Central memory CD8-positive, alpha-beta T cell (primary cell): ENCODE results near the gene MAP6D1.
A peak's percentile ranks its signal among the peaks of the same experiment; 100 is the strongest.

Source experiments
- ATAC-seq: fragments of 150-1000 bp; cut with Tn5 transposase; replicated peaks from 2 replicates; pipeline ENCODE4 v1.10.0; 2022; ENCODE audit warnings: mild to moderate bottlenecking, moderate FRiP score, moderate number of reproducible peaks; ENCODE audit not compliant: poor library complexity, severe bottlenecking; ENCODE audit errors: extremely low read depth
- DNase-seq, 2 donors: peaks; one replicate each; pipeline ENCODE4 v3.0.0; 2021; ENCODE audit warnings: low spot score in 2 of 2
- H3K27ac Mint-ChIP-seq: one replicate; pipeline ENCODE4 v1.8.0; 2022; ENCODE audit warnings: low read depth, mild to moderate bottlenecking, moderate library complexity, mixed read lengths
- H3K27me3 Mint-ChIP-seq: one replicate; pipeline ENCODE4 v1.8.0; 2022; ENCODE audit warnings: mixed read lengths
- H3K36me3 Mint-ChIP-seq: one replicate; pipeline ENCODE4 v1.8.0; 2022; ENCODE audit warnings: mild to moderate bottlenecking, moderate library complexity, mixed read lengths; ENCODE audit not compliant: insufficient read depth
- H3K4me1 Mint-ChIP-seq: one replicate; pipeline ENCODE4 v1.8.0; 2022; ENCODE audit warnings: mixed read lengths
- H3K4me3 Mint-ChIP-seq: one replicate; pipeline ENCODE4 v1.8.0; 2022; ENCODE audit warnings: mild to moderate bottlenecking, moderate library complexity, mixed read lengths
- H3K9me3 Mint-ChIP-seq: one replicate; pipeline ENCODE4 v1.8.0; 2022; ENCODE audit warnings: mixed read lengths

The MAP6D1 gene

DNA sequence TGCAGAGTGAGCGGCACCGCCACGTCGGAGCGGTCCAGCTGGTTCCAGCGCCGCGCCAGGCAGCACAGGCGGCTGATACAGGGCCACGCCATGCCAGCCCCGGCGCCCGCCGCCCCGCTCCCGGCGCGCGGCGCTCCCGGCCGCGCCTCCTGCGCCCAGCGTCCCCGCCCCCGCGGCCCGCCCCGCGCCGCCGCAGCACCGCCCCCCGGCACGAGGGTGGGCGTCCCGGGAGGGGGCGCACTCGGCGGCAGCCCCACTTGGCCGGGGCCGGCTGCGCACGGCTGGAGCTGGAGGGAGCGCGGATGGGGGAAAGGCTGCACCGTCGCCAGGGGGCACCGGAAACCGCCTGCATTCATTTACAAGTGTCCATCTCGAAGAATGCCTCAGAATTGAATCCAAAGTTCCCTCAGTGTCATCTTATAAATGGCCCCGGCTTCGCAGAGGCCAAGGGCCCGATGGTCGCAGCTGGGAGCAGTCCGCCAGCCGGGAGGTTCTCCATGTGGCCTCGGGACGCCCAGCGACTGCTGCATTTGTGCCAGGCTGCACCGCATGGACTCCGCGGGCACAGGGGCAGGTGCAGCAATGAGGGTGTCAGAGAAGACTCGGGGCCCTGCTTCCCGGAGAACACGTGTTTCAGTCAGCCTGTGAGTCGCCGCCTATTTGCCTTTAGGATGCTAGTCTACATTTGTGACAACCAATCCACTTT, at the start of gene MAP6D1:
Gene MAP6D1, minus strand, starts transcription at position 122 of the 706 bp plus-strand sequence. Its CDS starts 30 bp downstream, at position 92.
- Mint-ChIP-seq H3K27me3 (no peaks in the 10 kb centered on the region), H3K9me3 (no peaks in the 10 kb centered on the region), H3K4me1 (peaks cover 20% of the 10 kb centered on the region), H3K27ac (peak within 1 kb of the TSS; percentile 68), H3K36me3 (peaks cover 10% of the 10 kb centered on the region), H3K4me3 (peak within 1 kb of the TSS; percentile 82)
- DNase-seq (no peak), ATAC-seq (peak; percentile 58)

DNA sequence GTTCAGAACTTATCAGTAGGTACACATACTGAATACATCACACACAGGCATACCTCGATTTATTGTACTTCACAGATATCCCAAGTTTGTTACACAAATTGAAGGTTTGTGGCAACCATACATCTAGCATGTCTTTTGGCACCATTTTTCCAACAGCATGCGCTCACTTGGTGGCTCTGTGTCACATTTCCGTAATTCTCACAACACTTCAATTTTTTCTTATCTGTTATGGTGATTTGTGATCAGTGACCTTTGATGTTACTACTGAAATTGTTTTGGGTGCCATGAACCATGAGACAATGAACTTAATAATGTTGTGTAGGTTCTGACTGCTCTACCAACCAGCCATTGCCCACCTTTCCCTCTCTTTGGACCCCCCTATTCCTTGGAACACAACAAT, 48.5 kb upstream of the MAP6D1 start:
- peaks cover 33% of the 10 kb centered on the region for H3K4me1 Mint-ChIP-seq
- H3K27me3 Mint-ChIP-seq: no peaks in the 10 kb centered on the region
- no peak overlapping the region for H3K27ac Mint-ChIP-seq
- H3K36me3 Mint-ChIP-seq: peaks cover 16% of the 10 kb centered on the region
- H3K9me3 Mint-ChIP-seq: no peaks in the 10 kb centered on the region
- no peak overlapping the region for H3K4me3 Mint-ChIP-seq
- ATAC-seq (no peak), DNase-seq (no peak)

DNA sequence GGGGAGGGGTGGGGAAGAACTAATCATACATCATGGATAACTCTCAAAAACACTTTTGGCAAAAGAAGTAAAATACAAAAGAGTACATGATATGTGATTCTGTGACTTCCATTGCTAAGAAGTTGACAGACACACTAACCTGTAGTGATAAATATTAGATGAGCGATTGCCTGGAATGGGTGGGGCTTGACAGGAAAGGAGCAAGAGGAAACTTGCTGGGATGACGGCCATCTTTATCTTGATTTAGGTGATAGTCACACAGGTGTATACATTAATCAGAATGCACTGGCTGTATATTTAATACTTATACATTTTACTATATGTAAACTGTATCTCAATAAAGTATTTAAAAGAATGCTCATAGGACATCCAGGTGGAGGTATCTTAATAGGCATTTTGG, 46.2 kb upstream of the MAP6D1 start:
- H3K27ac Mint-ChIP-seq: no peak overlapping the region
- H3K27me3 Mint-ChIP-seq: no peaks in the 10 kb centered on the region
- H3K4me1 Mint-ChIP-seq: peaks cover 35% of the 10 kb centered on the region
- no peak for DNase-seq
- no peaks in the 10 kb centered on the region for H3K9me3 Mint-ChIP-seq
- H3K36me3 Mint-ChIP-seq: peaks cover 16% of the 10 kb centered on the region
- H3K4me3 Mint-ChIP-seq: no peak overlapping the region
- ATAC-seq: no peak

DNA sequence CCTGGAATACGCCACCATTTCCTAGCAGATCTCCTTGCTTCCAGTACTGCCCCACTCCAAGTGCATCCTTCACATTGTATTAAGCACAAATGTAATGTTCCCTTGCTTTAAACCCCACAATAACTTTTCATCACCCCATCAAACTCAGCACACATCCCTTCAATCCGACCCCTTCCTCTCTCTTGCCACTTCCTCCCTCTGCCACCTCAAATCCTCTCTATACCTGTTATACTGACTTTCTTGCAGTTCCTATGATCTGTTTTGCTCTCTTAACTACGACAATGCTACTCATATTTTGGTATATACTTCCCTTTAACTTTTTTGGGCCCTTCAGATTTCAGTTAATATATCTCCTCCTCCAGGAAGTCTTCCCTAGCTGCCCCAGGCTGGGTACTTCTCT, 45.2 kb upstream of the MAP6D1 start:
- no peak for DNase-seq
- Mint-ChIP-seq H3K4me3 (no peak overlapping the region), H3K9me3 (no peaks in the 10 kb centered on the region), H3K4me1 (peaks cover 35% of the 10 kb centered on the region), H3K27ac (peak overlapping the region; percentile 6), H3K27me3 (no peaks in the 10 kb centered on the region), H3K36me3 (peaks cover 23% of the 10 kb centered on the region)
- no peak for ATAC-seq

DNA sequence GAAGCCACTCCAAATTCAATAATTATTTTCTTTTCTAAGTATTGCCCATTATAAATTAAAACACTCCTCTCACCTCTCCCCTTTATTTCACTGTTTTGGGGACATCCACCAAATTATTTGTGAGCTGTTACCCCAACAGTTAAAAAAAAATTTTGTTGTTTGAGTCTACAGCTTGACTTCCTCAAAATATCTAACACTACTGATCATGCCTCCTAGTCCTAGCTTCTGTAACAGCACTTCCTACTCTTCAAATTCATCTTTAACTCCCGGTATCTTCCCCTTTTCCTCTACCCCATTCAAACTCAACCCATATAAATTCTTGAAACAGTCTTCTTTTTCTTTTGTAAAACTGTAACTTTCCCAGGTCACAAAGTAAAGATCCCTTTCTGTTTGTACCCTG, 43.4 kb upstream of the MAP6D1 start:
- peak overlapping the region; percentile 17 for H3K27ac Mint-ChIP-seq

DNA sequence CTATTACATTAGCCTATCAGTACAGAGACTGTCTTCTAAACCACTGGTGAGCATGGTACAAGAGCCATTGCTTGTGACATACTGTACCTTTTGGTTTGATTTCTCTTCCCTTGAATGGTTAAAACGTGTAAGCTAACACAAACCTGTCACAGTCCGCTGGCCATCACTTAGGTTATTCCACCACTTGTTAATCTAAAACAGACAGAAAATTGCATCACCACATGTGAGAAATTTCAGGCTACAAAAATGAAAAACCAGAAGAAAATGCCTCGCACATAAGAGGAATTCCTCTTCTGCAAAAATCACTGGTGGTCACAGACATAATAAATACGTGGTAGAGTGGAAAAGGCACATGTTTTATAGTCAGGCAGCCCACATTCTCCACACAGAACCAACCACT, 37.2 kb upstream of the MAP6D1 start:
- Mint-ChIP-seq H3K27me3 (no peaks in the 10 kb centered on the region), H3K4me1 (peaks cover 6% of the 10 kb centered on the region), H3K4me3 (no peak overlapping the region), H3K9me3 (no peaks in the 10 kb centered on the region), H3K36me3 (peaks cover 64% of the 10 kb centered on the region), H3K27ac (no peak overlapping the region)
- ATAC-seq (no peak), DNase-seq (no peak)

More for the DNA sequence above, 43.4 kb upstream of the MAP6D1 start:
- Mint-ChIP-seq H3K27me3 (no peaks in the 10 kb centered on the region), H3K4me3 (no peak overlapping the region), H3K36me3 (peaks cover 37% of the 10 kb centered on the region), H3K9me3 (no peaks in the 10 kb centered on the region), H3K4me1 (peaks cover 35% of the 10 kb centered on the region)
- ATAC-seq: no peak
- DNase-seq: no peak

DNA sequence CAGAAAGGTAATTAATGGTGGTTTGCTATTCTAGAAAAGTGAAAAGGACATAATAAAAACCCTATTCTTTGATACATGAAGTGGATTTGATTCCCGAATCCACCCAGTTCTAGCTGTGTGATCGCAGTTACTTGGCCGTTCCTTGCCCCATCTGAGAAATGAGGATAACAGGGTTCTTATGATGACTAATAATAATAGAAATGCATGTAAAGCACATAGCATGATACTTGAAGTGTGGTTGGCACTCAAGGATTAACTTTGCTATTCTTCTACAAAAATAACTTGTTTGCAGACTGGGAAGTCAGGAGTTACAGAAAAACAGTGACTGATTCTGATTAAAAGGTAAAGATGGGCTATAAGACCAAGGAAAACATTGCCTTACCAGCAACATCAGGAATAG, 32.5 kb upstream of the MAP6D1 start:
- Mint-ChIP-seq H3K27ac (peak overlapping the region; percentile 7), H3K27me3 (no peaks in the 10 kb centered on the region), H3K4me3 (no peak overlapping the region), H3K9me3 (no peaks in the 10 kb centered on the region), H3K36me3 (peaks cover 45% of the 10 kb centered on the region), H3K4me1 (peaks cover 13% of the 10 kb centered on the region)
- ATAC-seq (no peak), DNase-seq (no peak)

DNA sequence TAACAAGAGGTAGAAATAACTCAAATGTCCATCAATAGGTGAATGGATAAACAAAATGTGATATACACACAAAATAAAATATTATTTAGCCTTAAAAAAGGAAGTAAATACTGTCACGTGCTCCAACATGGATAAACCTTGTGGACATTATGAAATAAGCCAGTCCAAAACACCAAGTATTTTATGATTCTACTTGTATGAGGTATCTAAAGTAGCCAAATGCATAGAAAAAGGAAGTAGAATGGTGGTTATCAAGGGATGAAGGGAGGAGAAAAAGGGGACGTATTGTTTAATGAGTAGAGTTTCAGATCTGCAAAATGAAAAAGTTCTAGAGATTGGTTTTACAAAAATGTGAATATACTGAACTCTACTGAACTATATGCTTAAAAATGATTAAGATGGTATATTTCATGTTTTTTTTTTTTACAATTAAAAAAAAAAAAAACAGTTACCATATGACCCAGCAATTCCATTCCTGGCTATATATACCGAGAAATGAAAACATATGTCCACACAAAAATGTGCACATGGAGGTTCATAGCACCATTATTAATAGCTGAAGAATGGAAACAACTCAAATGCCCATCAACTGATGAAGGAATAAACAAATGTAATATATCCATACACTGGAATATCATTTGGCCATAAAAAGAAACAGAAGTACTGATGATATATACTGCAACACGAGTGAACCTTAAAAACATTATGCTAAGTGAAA, 29.1 kb upstream of the MAP6D1 start:
- no peak for ATAC-seq
- Mint-ChIP-seq H3K36me3 (peaks cover 20% of the 10 kb centered on the region), H3K4me3 (no peak overlapping the region), H3K27me3 (no peaks in the 10 kb centered on the region), H3K27ac (no peak overlapping the region), H3K4me1 (peaks cover 15% of the 10 kb centered on the region), H3K9me3 (no peaks in the 10 kb centered on the region)
- DNase-seq: no peak

DNA sequence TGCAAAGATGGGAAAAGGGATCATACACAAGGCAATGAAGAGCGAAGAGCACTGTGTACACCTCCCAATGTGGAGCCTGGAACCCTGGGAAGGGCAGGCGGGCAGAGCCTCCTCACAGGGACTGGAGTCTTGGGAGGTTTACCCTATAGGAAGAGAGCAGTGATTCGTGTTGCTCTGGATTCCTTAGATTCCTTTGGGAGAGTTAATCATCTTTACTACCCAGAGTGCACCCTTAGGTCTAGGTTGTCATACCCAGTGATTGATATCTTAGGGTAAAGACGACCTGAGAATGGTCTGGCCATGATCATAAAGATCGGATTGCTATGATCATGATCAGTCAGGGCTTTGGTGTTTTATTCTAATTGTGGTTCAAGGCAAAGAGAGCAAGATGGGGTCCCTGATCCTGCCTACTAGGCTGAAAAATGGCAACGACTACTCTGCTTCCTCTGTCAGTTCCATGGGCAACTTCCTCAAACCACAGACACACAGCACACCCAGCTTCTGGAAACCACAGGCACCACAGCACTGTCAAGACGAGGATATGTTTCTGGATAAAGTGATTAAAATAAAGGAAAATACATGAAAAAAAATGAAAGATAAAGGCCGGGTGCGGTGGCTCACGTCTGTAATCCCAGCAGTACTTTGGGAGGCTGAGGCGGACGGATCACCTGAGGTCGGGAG, 20.4 kb upstream of the MAP6D1 start:
- Mint-ChIP-seq H3K4me3 (no peak overlapping the region), H3K4me1 (no peaks in the 10 kb centered on the region), H3K27me3 (no peaks in the 10 kb centered on the region), H3K27ac (peak overlapping the region; percentile 29), H3K36me3 (peaks cover 52% of the 10 kb centered on the region), H3K9me3 (no peaks in the 10 kb centered on the region)
- ATAC-seq (no peak), DNase-seq (no peak)

DNA sequence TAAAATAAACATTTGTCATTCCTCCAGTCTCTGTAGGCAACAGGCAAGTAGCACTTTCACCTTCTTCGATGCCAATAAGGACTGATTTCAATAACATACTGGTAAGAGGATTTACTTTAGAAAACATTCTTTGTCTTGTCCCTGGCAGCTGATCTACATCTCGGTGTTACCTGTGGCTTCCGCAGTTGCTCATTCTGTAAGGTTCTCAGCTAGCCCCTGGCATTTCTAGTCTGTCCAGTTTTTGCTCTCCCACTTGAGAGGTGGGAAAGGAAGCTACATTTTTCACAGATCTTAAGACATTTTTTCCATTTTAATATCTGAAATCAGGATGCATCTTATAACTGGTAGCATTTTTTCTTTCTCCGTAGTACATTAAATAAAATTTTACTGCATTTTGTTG, 19.7 kb upstream of the MAP6D1 start:
- no peaks in the 10 kb centered on the region for H3K4me1 Mint-ChIP-seq
- no peak for ATAC-seq
- no peak for DNase-seq
- peak overlapping the region; percentile 29 for H3K27ac Mint-ChIP-seq
- peaks cover 52% of the 10 kb centered on the region for H3K36me3 Mint-ChIP-seq
- H3K4me3 Mint-ChIP-seq: no peak overlapping the region
- no peaks in the 10 kb centered on the region for H3K9me3 Mint-ChIP-seq
- H3K27me3 Mint-ChIP-seq: no peaks in the 10 kb centered on the region

DNA sequence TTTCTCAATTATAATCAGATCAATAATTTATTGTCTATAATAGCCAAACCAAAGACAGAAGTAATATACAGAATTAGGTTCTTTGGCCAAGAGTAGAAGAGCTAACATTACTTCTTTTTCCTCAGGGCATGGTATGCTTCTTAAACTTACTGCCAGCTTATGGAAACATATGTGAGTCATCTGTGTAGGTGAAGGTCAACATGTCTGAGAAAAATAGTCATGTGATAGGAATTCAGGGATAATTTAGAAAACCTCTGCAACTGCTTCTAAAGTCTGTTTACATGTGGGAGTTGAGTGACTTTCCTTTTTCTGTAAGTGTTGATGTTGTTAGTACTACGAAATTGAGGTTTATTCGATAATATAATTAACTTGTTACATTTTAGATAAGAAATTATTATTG, 19.2 kb upstream of the MAP6D1 start:
- DNase-seq (no peak), ATAC-seq (no peak)
- H3K27me3 Mint-ChIP-seq: no peaks in the 10 kb centered on the region
- no peak overlapping the region for H3K4me3 Mint-ChIP-seq
- no peak overlapping the region for H3K27ac Mint-ChIP-seq
- H3K36me3 Mint-ChIP-seq: peaks cover 54% of the 10 kb centered on the region
- H3K9me3 Mint-ChIP-seq: no peaks in the 10 kb centered on the region
- H3K4me1 Mint-ChIP-seq: no peaks in the 10 kb centered on the region

DNA sequence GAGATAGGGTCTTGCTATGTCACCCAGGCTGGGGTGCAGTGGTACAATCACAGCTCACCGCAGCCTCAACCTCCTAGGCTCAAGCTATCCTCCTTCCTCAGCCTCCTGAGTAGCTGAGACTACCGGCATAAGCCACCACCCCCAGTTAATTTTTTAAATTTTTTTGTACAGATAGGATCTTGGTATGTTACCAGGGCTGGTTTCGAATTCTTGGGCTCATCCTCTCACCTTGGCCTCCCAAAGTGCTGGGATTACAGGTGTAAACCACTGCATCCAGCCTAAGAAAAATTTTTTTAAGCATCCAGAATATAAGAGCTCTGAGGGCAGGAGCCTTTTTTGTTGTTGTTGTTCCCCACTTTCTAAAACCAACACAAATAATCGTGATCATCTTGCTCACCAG, 14.4 kb upstream of the MAP6D1 start:
- no peaks in the 10 kb centered on the region for H3K4me1 Mint-ChIP-seq
- H3K9me3 Mint-ChIP-seq: no peaks in the 10 kb centered on the region
- peak overlapping the region; percentile 65 for H3K27ac Mint-ChIP-seq
- H3K4me3 Mint-ChIP-seq: no peak overlapping the region
- DNase-seq (no peak), ATAC-seq (no peak)
- H3K27me3 Mint-ChIP-seq: no peaks in the 10 kb centered on the region
- peaks cover 53% of the 10 kb centered on the region for H3K36me3 Mint-ChIP-seq

DNA sequence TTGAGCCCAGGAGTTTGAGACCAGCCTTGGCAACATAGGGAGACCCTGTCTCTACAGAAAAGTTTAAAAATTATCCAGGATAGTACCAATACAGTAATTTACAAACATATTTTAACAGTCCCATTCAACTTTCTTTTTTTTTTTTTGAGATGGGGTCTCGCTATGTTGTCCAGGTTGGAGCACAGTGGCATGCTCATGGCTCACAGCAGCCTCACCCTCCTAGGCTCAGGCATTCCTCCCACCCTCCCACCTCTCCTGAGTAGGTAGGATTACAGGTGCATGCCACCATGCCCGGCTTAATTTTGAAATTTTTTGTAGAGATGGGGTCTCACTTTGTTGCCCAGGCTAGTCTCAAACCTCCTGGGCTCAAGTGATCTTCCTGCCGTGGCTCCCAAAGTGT, 12.5 kb upstream of the MAP6D1 start:
- peaks cover 49% of the 10 kb centered on the region for H3K36me3 Mint-ChIP-seq

More for the DNA sequence above, 12.5 kb upstream of the MAP6D1 start:
- H3K27ac Mint-ChIP-seq: no peak overlapping the region
- no peaks in the 10 kb centered on the region for H3K9me3 Mint-ChIP-seq
- no peak overlapping the region for H3K4me3 Mint-ChIP-seq
- no peaks in the 10 kb centered on the region for H3K27me3 Mint-ChIP-seq
- DNase-seq (no peak), ATAC-seq (no peak)
- no peaks in the 10 kb centered on the region for H3K4me1 Mint-ChIP-seq
